Keratinocyte (primary cell): ENCODE results near the gene PDZRN3. TPM values are rescaled to one million over a fixed set of nuclear protein-coding genes. Genes with fewer than 3 reads are reported as not detected.

ENCODE experiments used
- DNase-seq: peaks from one replicate; pipeline ENCODE4 v3.0.0-alpha.2; 2011; ENCODE audit warnings: low read depth, missing footprints, low spot score
- FAIRE-seq: peaks from 2 replicates; lab custom pipeline; 2011; peaks lifted over from hg19 to GRCh38; lab: Jason Lieb, UNC
- H2AFZ ChIP-seq: 2 replicates; pipeline ENCODE4 v1.6.0; 2012; ENCODE audit warnings: low read length, control low read depth, inconsistent platforms; ENCODE audit not compliant: control insufficient read depth
- H3K27ac ChIP-seq: 2 replicates; pipeline ENCODE4 v1.5.1; 2011; ENCODE audit warnings: low read length; ENCODE audit not compliant: control insufficient read depth, insufficient read depth
- H3K27me3 ChIP-seq: 3 replicates; pipeline ENCODE4 v1.6.0; 2011; ENCODE audit warnings: low read length; ENCODE audit not compliant: control insufficient read depth, insufficient read depth; ENCODE audit errors: extremely low read depth
- H3K36me3 ChIP-seq, 2 experiments: 2 replicates in 1 of 2; 3 replicates in 1 of 2; pipeline ENCODE4 v1.5.1; 2011; ENCODE audit warnings: low read length in 2 of 2, mild to moderate bottlenecking in 1 of 2; ENCODE audit not compliant: control insufficient read depth in 2 of 2, insufficient read depth in 2 of 2; ENCODE audit errors: extremely low read depth in 1 of 2
- H3K4me1 ChIP-seq: 3 replicates; pipeline ENCODE4 v1.5.1; 2011; ENCODE audit warnings: low read length; ENCODE audit not compliant: control insufficient read depth, insufficient read depth; ENCODE audit errors: extremely low read depth
- H3K4me2 ChIP-seq: 3 replicates; pipeline ENCODE4 v1.6.0; 2011; ENCODE audit warnings: low read depth, low read length; ENCODE audit not compliant: control insufficient read depth, insufficient read depth; ENCODE audit errors: extremely low read depth
- H3K4me3 ChIP-seq, 3 experiments: fragments of 200-600 bp in 1 of 3; sonication (generic) in 1 of 3; 2 replicates in 2 of 3; 3 replicates in 1 of 3; pipeline ENCODE4 v1.5.1; 2011 to 2016; ENCODE audit warnings: low read length in 3 of 3, mild to moderate bottlenecking in 3 of 3, control low read depth in 2 of 3, inconsistent platforms in 1 of 3, low read depth in 1 of 3, mixed read lengths in 1 of 3, mixed run types in 1 of 3, moderate library complexity in 1 of 3; ENCODE audit not compliant: control insufficient read depth in 2 of 3, insufficient read depth in 2 of 3; ENCODE audit errors: extremely low read depth in 1 of 3
- H3K79me2 ChIP-seq: 2 replicates; pipeline ENCODE4 v1.6.0; 2012; ENCODE audit warnings: low read length; ENCODE audit not compliant: control insufficient read depth, insufficient read depth
- H3K9ac ChIP-seq: 3 replicates; pipeline ENCODE4 v1.6.0; 2011; ENCODE audit warnings: low read length; ENCODE audit not compliant: control insufficient read depth, insufficient read depth; ENCODE audit errors: extremely low read depth
- H3K9me1 ChIP-seq: 3 replicates; pipeline ENCODE4 v1.6.0; 2011; ENCODE audit warnings: low read length; ENCODE audit not compliant: control insufficient read depth, insufficient read depth; ENCODE audit errors: extremely low read depth
- H3K9me3 ChIP-seq: 2 replicates; pipeline ENCODE4 v1.5.1; 2012; ENCODE audit warnings: low read depth, low read length; ENCODE audit not compliant: control insufficient read depth
- H4K20me1 ChIP-seq: 3 replicates; pipeline ENCODE4 v1.6.0; 2011; ENCODE audit warnings: low read length; ENCODE audit not compliant: control insufficient read depth, insufficient read depth; ENCODE audit errors: extremely low read depth
- EZH2 ChIP-seq: IDR thresholded peaks from one replicate; pipeline ENCODE4 v1.6.1; 2012; ENCODE audit warnings: inconsistent platforms, mild to moderate bottlenecking, low read length, moderate library complexity
- dilution Hi-C: fragments of 300-500 bp; cut with MboI; formaldehyde crosslinking; loops from one replicate; pipeline ENCODE4 v1.7.0; 2020; ENCODE audit warnings: low sequenced_read_pairs; ENCODE audit not compliant: extremely low pct_ligation_motif_present
- polyA plus RNA-seq, 5 experiments: library from polyadenylated mRNA; depleted of rRNA in 3 of 5; stranded (reverse) in 3 of 5; stranded (forward) in 1 of 5; unstranded in 1 of 5; fragments of >200 nt; gene quantifications; 1 replicate in 1 of 5; 2 replicates in 3 of 5; 3 replicates in 1 of 5; pipeline versions ENCODE4 v1.2.1 to v1.2.3, GENCODE V29; 2011 to 2012; ENCODE audit warnings: missing spikeins in 2 of 5, low read depth in 1 of 5, low replicate concordance in 1 of 5
- TF ChIP-seq, protein P1 (sequence below), 3 experiments: IDR thresholded peaks in 1 of 3; conservative IDR thresholded peaks in 1 of 3; optimal IDR thresholded peaks in 1 of 3; 2 replicates in 2 of 3; 3 replicates in 1 of 3; pipeline versions ENCODE3 to v1.5.1; 2011; ENCODE audit warnings: low read length in 3 of 3, mild to moderate bottlenecking in 3 of 3, moderate library complexity in 2 of 3, control low read depth in 1 of 3, inconsistent platforms in 1 of 3; ENCODE audit not compliant: insufficient read depth in 2 of 3; ENCODE audit errors: extremely low read depth in 1 of 3

PDZRN3 gene
- polyA plus RNA-seq, 1 donor (not counting 4 experiments of a cell fraction or from before 2014, with no cell fraction given) = not detected

DNA sequence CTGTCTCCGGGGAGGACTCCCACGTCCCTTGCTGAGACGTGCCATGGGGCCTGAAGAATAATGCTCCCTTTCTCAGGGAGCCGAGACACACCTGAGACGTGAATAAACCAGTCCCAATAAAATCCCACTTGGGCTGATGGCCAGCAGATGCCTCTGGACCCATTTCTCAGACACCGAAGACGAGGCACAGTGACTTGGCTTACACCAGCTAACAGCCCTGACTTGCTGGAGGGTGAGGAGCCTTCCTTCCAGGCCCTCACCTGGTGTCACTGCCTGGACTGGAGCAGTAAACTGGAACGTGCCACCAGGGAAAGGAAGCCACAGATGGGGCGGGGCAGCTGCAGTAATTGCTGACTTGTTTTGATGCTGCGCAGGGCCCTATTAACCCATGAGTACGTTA is 189.7 kb downstream of the PDZRN3 start:
- no peak for FAIRE-seq
- dilution Hi-C loops = no loop called here

DNA sequence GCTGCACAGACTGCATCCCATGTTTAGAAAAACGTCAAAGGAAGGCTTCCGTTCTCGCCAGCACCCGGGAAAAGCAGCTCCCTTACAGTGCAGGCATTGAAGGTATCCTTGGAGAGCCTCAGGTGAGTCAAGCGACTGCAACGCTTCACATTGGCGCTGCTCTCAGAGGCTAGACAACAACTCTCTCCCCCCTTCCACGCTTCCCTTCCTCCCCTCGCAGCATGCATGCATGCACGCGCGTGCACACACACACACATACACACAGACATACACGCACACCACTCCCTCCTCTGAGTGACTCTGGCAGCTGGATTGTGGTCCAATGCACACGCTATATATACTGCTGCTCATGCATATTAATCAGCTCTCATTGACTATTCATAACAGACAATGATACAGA is 191.1 kb downstream of the PDZRN3 start:
- H3K27me3 ChIP-seq = no peaks in the 10 kb centered on the region
- H3K4me2 ChIP-seq = no peak overlapping the region
- no peaks in the 10 kb centered on the region for H3K36me3 ChIP-seq
- TF ChIP-seq, protein P1, sequence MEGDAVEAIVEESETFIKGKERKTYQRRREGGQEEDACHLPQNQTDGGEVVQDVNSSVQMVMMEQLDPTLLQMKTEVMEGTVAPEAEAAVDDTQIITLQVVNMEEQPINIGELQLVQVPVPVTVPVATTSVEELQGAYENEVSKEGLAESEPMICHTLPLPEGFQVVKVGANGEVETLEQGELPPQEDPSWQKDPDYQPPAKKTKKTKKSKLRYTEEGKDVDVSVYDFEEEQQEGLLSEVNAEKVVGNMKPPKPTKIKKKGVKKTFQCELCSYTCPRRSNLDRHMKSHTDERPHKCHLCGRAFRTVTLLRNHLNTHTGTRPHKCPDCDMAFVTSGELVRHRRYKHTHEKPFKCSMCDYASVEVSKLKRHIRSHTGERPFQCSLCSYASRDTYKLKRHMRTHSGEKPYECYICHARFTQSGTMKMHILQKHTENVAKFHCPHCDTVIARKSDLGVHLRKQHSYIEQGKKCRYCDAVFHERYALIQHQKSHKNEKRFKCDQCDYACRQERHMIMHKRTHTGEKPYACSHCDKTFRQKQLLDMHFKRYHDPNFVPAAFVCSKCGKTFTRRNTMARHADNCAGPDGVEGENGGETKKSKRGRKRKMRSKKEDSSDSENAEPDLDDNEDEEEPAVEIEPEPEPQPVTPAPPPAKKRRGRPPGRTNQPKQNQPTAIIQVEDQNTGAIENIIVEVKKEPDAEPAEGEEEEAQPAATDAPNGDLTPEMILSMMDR (optimal IDR thresholded peaks at IDR 0.05 in 1 of 3, IDR thresholded peaks at IDR 0.05 in 1 of 3, conservative IDR thresholded peaks at IDR 0.05 in 1 of 3; ENCODE audit: extremely low read depth in 1 of 3, insufficient read depth in 2 of 3, low read length in 3 of 3) = no peak
- no peak for TF ChIP-seq EZH2
- no peaks in the 10 kb centered on the region for H3K9me3 ChIP-seq
- H3K4me3 ChIP-seq = no peak overlapping the region
- H3K27ac ChIP-seq = no peak overlapping the region
- H3K9ac ChIP-seq = no peak overlapping the region
- no peak overlapping the region for H2AFZ ChIP-seq
- no peaks in the 10 kb centered on the region for H4K20me1 ChIP-seq
- no peak for DNase-seq
- H3K79me2 ChIP-seq = no peaks in the 10 kb centered on the region
- H3K9me1 ChIP-seq = no peaks in the 10 kb centered on the region
- H3K4me1 ChIP-seq = no peaks in the 10 kb centered on the region
- dilution Hi-C loops = no loop called here
- no peak for FAIRE-seq

More for the DNA sequence above, 189.7 kb downstream of the PDZRN3 start:
- Histone ChIP-seq H3K27ac (no peak overlapping the region), H3K9ac (no peak overlapping the region), H3K4me1 (no peaks in the 10 kb centered on the region), H3K9me1 (no peaks in the 10 kb centered on the region), H3K36me3 (no peaks in the 10 kb centered on the region), H3K4me2 (no peak overlapping the region), H3K79me2 (no peaks in the 10 kb centered on the region), H4K20me1 (no peaks in the 10 kb centered on the region), H2AFZ (no peak overlapping the region), H3K27me3 (no peaks in the 10 kb centered on the region), H3K4me3 (no peak overlapping the region), H3K9me3 (no peaks in the 10 kb centered on the region)
- no peak for TF ChIP-seq EZH2
- TF ChIP-seq, protein P1 (optimal IDR thresholded peaks at IDR 0.05 in 1 of 3, IDR thresholded peaks at IDR 0.05 in 1 of 3, conservative IDR thresholded peaks at IDR 0.05 in 1 of 3; ENCODE audit: extremely low read depth in 1 of 3, insufficient read depth in 2 of 3, low read length in 3 of 3) = no peak
- no peak for DNase-seq
